HG03039 (cell line): ENCODE results near the gene CHAD.
"Not testable (repeated sequence)": the region's sequence is repeated elsewhere in the genome, so short reads cannot be mapped to it uniquely, and the experiment has no call there.

Experiments used
- ATAC-seq: cut with Tn5 transposase; IDR thresholded peaks from one replicate; pipeline ENCODE4 v1.9.1; 2021; ENCODE audit warnings: mild to moderate bottlenecking, moderate library complexity; ENCODE audit not compliant: unreplicated experiment

The CHAD gene

DNA sequence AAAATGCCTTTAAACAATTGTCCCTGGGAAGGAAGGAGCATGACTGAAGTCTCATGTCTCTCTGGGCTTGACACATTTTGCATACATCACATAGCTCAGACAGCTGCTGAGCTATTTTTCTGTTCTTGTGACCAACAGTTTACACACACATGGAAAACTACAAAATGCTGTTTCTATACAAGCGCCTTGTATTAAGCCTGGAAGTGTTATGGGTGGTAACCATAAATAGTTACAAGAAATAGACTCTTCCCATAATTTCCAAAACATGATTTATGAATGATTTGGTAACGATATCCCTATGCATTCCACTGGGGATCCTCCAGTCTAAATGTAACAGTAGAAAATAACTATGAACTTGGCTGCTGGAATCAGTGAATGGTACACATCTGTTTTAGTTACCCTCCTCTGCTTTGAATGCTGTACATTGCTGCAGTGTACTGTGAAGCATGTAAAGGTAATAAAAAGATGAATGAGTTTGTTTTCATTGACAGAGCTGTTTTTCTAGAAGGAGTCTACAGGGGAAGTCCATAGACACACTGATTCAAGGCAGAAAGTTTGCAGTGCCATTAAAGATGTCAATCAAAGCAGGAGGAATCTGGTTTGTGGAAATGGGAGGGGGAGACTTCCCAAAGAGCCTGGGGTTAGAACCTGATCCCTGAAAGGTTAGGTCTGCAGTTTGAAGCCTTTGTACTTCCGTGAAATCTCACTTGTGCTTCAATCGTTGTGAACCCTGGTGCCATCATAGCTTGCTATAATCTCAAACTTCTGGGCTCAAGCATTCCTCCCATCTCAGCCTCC, 37.7 kb downstream of the CHAD start:
- no peak for ATAC-seq

DNA sequence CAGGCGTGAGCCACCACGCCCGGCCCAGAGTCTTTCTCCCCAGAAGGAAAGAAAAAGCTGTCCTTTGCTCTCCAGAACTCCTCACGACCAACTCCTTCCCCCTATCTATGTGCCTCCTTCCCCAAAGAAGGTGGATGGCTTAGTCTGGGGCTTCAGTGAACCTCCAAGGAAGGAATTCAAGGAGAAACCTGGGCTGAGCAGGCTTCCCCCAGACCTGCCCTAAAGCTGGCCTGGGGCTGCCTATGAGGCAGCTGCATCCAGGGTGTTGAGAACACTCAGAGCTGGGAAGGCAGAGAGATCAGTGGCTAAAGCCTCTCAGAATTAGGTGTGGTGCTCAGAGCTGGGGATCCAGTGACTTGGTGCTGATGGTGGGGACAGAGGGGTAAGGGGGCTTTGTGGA, 38.9 kb downstream of the CHAD start:
- no peak for ATAC-seq

DNA sequence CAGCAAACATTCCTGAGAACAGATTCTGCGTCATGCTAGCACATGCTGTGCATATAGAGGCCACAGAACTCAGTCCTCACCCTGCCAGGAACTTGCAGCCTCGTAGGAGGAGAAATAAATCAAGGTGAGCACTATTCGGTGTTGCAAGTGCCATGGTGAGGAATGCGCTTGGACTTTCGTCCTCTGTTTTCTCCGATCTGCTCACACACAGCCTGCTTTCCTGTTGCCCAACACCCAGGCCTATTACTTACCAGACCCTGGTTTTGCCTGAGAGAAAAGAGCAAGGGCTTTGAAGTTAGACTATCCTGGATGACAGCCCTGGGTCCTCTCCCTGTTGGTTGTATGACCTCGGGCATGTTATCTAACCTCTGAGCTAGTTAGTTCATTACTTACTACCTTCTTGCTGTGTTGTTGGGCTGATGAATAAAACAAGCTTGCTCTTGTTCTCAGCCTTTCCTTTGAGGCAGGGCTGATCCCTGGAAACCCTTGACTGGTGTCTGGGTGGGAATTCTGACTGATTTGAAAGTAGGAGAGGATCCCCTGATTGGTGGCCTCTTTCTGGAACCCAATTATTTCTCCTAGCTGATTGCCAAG, 39.8 kb downstream of the CHAD start:
- ATAC-seq: no peak

DNA sequence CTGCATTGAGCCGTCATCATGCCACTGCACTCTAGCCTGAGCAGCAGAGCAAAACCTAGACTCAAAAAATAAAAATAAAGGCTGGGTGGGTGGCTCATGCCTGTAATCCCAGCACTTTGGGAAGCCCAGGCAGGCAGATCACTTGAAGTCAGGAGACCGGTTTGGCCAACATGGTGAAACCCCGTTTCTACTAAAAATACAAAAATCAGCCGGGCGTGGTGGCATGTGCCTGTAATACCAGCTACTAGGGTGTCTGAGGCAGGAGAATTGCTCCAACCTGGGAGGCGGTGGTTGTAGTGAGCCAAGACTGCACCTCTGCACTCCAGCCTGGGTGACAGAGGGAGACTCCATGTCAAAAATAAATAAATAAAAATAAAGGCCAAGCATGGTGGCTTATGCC, 40.6 kb downstream of the CHAD start:
- not testable (repeated sequence) for ATAC-seq

DNA sequence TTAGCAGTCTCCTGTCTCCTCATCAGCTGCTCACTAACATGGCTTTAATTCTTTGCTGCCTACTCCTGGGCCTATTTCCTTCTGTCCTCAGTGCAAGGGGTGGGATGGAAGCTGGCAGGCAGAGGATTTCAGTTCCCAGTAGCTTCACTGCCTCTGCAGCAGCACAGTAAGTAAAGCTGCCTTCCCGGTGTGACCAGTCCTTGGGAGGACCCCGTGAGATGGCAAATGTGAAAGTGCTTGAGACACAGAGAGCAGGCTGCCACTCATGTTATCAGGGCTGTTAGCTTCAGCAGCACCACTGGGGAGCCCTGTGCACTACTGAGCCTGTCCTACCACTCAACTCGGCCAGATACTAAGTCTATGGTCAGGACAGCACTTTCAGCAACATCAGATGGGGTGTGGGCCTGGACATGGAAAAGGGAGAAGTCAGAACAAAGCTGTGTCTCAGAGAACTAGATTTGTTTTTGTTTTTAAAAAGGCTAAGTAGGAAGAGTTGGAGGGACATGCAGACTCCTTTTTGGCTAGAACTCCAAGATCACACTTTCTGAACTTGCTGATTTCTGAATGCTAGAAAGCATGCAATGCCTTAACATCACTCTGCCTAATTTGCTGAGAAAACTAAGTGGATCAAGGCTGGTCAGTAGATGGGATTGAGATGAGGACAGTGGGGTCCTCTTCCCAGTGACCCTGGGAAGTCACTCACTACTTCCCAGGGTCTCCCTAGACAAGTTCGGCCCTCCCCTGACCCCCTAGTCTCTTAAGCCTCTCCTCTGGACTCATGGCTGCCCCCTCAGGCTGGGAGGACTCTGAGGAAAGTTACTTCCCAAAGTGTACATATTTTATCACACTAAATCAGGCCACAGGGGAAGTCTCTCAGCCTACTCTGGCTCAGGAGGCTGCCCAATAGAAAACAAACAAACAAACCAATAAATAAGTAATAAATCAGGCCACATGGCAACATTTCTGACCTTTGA, 41.6 kb downstream of the CHAD start:
- ATAC-seq: no peak

DNA sequence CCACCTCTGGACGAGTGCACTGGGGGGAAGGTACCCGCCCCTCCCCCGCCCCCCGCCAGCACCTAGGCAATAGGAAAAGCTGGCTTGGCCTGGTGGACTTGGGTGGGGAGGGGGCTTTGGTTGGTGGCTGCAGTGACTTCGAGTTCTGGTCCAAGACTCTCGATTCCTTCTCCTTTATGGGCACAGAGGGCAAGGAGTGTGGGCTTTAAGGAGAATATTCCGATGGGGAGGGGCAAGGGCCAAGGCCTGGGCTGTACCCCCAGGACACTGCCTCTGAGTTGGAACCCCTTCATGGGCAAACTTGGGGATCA, 42.3 kb downstream of the CHAD start:
- no peak for ATAC-seq

DNA sequence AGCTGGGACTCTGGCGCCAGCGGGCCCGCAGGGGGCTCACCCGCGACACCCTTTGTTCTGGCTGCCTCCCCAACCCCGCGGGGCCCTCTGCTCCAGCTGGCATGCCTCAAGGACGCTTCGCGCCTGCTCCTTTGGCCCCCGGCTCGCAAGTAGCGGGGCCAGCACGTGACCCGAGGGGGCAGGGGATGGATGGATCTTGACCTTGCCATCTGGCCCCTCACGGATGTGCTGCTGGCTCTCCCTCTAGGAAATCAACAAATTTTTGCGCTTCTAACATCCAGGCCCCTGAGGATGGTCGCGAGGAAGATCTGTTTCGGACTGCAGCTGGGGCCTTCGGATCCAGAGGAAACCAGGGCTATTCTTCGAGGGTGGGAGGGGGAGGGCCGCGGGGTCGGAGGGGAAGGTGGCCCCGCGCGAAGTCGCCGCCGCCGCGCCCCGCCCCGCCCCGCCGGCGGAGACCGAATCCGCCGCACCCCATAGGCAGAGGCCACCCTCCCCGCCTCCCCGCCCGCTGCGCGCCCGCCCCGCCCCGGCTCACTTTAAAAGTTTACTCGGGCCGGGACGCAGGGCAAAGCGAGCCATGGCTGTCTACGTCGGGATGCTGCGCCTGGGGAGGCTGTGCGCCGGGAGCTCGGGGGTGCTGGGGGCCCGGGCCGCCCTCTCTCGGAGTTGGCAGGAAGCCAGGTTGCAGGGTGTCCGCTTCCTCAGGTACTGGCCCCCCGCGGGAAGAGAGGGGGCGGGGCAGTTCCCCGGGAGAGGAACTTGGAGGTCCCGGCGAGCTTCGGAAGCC, 42.8 kb downstream of the CHAD start, which contains the start of gene ACSF2:
Gene ACSF2 (plus strand): TSS at position 537 of the 790 bp plus-strand sequence. CDS start 44 bp downstream, at position 581.
- no peak for ATAC-seq

- no peak for ATAC-seq
Measured at GRCh38 chr17:50424996-50425681, 43.5 kb downstream of the CHAD start.

DNA sequence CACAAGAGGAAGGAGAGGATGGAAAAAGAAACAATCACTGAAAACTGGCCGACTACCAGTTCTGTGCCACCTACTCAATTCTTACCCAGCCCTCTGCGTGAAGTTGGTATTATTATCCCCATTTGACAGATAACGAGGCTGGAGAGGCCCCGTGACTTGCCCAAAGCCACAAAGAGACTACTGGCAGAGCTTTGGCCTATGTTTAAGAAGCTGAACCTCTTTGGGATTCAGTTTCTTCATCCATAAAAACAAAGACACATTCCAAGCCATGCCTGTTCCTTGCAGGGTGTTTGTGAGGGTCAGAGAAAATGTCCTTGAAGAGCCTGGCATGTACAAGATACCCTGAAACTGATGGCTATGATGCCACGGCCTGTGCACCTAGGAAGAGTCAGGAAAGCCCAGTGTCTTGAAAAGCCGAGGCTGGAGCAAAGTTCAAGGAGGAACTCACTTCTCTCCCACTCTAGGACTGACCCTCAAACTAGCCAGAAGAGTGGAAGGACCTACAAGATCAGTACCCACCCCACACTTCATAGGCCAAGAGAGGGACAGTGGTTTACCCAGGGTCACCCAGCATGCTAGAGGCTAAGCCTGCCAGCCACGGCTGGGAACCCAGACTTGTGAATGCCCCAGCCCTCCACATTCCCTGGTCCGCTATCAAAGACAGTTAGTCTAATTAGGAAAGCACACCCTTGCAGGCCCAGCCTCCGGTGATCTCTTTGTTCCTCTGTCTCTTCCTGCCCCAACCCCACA, 44.3 kb downstream of the CHAD start:
- no peak for ATAC-seq

DNA sequence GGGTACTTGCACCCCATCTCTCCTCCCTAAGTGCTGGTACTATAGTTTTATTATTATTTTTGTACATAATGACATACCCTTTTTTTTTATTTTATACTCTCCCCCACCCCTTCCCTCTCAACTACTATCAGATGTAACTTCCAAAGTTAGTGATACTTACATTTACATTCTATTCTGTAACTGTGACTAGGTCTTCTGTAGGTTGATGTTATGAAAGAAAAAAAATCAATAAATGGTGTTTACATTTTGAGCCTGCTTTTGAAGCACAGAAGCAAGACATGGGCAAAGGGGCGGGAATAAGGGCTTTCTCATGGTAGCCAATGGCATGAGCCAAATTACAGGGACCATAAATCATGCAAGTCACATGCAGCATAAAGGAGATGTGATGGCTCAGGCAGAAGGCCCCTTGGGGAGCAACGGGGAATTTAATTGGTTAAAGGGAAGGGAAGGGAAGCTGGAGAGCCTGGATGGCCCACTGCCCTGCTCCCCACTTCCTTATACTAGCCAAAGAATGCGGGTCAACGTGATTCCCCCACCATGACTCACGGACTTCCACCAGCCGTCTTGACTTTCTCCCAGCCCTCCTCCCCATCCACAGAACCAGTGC, 45.0 kb downstream of the CHAD start:
- no peak for ATAC-seq

GRCh38 chr17:50422738-50423137, 45.9 kb downstream of the CHAD start:
- no peak for ATAC-seq

DNA sequence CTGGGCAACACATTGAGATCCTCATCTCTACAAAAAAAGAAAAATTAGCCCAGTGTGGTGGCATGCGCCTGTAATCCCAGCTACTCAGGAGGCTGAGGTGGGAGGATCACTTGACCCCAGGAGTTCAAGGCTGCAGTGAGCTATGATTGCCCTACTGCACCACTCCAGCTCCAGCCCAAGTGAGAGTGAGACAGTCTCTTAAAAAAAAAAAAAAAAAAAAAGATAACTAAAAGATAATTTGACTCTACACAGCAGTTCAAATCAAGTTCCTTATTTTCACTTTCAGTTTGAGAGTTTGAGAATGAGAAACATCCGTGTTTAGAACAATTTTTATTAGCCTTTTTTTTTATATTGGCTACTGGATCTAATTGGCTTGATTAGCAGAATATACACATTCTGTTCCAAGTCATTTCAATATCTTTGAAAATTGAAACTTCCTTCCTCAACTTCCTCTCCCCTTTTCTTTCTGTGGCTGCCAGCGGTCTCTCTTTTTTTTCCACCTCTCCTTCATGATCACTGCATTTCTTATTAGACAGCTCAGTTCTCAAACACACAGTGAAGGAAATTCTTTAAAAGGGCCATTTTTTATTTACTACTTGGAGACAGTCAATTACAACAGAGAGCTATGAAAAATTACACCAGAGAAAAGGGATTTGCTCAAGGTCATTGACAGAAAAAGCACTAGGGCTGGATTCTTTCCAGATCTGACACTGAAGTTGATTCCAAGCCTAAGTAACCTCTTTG, 47.2 kb downstream of the CHAD start:
- no peak for ATAC-seq

GRCh38 chr17:50420419-50421112, 48.1 kb downstream of the CHAD start:
- ATAC-seq: no peak

DNA sequence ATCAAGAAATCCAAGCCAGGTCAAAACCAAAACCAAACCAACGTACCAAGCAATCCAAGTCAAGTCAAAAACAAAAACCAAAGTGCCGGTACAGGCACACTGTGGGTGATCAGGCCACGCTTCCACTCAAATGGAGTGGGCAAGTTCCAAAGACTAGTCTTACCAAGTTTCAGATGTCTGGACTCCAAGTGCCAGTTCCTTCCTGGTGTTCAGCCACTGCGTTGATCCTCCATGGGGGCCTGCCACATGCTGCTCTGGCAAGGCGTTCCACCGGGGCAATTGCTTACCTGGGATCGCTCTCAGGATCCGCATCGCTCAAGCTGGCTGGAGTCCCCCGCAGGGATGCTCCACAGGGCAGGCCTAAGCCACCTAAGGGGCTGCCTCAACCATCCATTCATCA, 49.1 kb downstream of the CHAD start:
- ATAC-seq: not testable (repeated sequence)

DNA sequence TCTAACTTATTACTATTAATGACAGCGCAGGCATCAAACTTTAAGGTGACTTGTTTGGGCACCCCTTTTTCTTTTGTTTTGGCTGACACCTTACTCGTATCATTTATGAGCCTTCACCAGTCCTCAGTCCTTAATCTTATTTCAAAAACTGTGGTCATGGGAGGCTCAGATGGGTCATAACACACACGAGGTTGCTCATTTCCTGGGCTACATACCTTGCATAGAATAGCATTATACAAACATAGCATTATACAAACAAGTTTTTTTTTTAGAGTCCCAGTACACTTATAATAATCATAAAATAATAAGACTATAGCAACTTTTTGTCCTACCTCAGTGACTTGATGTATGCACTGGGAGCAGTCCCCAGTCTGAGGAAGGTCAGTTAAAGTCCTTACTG, 53.9 kb downstream of the CHAD start:
- ATAC-seq: no peak
